Measurements from ENCODE around the gene AKAP13. TPM values are rescaled to one million over a fixed set of nuclear protein-coding genes. Genes with fewer than 3 reads are reported as not detected.

Gene AKAP13
- total and polyA plus RNA-seq, 2 of the 13 experiments (the other 11 are each of a cell fraction or from before 2014, with no cell fraction given), result 6.7 to 27.1 TPM

- TF ChIP-seq FOXP4 (CRISPR knock-in tag; IDR thresholded peaks at IDR 0.05), result no peak
- no peak for TF ChIP-seq SPEN (CRISPR knock-in tag; IDR thresholded peaks at IDR 0.05; ENCODE audit: low read depth)
These were observed 3.1 kb upstream of the AKAP13 start (continued) for GRCh38 chr15:85377269-85377668.

GRCh38 chr15:85377986-85378385 lies 2.4 kb upstream of the AKAP13 start:
- POLR2A ChIA-PET, result no interaction called here
- DNase-seq (ENCODE audit: low spot score) (no peak), FAIRE-seq (no peak), ATAC-seq (no peak)
- CTCF ChIA-PET (ENCODE audit: low intra/inter-chr PET ratio, low total read pairs), result no interaction called here
- no peaks in the 10 kb centered on the region for H3K36me3 ChIP-seq (replicated peaks in 1 of 2; ENCODE audit: control insufficient read depth in 1 of 2, insufficient read depth in 2 of 2, low read length in 2 of 2)
- TF ChIP-seq ZNF407 (CRISPR knock-in tag; IDR thresholded peaks at IDR 0.05; ENCODE audit: not compliant biosample characterization), result no peak
- no peak for TF ChIP-seq ZSCAN29 (CRISPR knock-in tag; conservative IDR thresholded peaks at IDR 0.05)
- no peak for TF ChIP-seq ZNF629 (CRISPR knock-in tag; conservative IDR thresholded peaks at IDR 0.05)
- peaks cover 0 to 15% of the 10 kb centered on the region in 2 experiments; a peak in 2 of 5 replicates for H3K27me3 ChIP-seq (ENCODE audit: control insufficient read depth in 1 of 2, insufficient read depth in 2 of 2, low read length in 2 of 2)
- peaks cover 29% of the 10 kb centered on the region for H3K4me1 ChIP-seq (ENCODE audit: insufficient read depth, low read length)
- BruUV-seq (replicated peaks), result no TSS peak
- peaks cover 18% of the 10 kb centered on the region for H3K79me2 ChIP-seq (ENCODE audit: insufficient read depth, low read length)
- no peak overlapping the region for H3K4me3 ChIP-seq (replicated peaks in 1 of 3; ENCODE audit: insufficient read depth in 1 of 3, low read depth in 2 of 3, low read length in 3 of 3)
- in situ Hi-C loops (cut with HindIII; ENCODE audit: extremely low pct_ligation_motif_present, low pct_unique_long_range_greater_than_20kb) (no loop called here), intact Hi-C loops (cut with micrococcal nuclease; ENCODE audit: unreplicated experiment) (no loop called here)
- no peak overlapping the region for H3K9ac ChIP-seq (ENCODE audit: insufficient read depth, low read depth, low read length)
- H2AFZ ChIP-seq (ENCODE audit: low read length), result no peak overlapping the region
- H4K20me1 ChIP-seq (ENCODE audit: insufficient read depth, low read length), result peaks cover 5% of the 10 kb centered on the region; the same call in 1 of the 2 replicates
- H3K4me2 ChIP-seq (ENCODE audit: low read depth, low read length), result no peak overlapping the region
- H3K27ac ChIP-seq (ENCODE audit: extremely low read length, insufficient read depth, low read length), result no peak overlapping the region
- no peaks in the 10 kb centered on the region for H3K9me3 ChIP-seq (ENCODE audit: low read length)
- WGBS (ENCODE audit: low lambda C conversion rate), result 70% methylated on average over 6 of the region's 6 CpGs
